Sigmoid colon (tissue), 7 donors: Measurements from ENCODE around the gene HBG2. TPM values are rescaled to one million over a fixed set of nuclear protein-coding genes. Genes with fewer than 3 reads are reported as not detected.

ENCODE experiments used
- DNase-seq: peaks from one replicate; pipeline ENCODE4 v3.0.0-alpha.2; 2019
- H3K27ac ChIP-seq, 4 donors: fragments of 200-600 bp; sonication (generic); one replicate each; pipeline ENCODE4 v1.5.1; 2016 to 2019; ENCODE audit warnings: mild to moderate bottlenecking in 1 of 4
- H3K27me3 ChIP-seq, 3 donors: fragments of 200-600 bp; sonication (generic); one replicate each; pipeline ENCODE4 v1.5.1; 2019; ENCODE audit warnings: mild to moderate bottlenecking in 1 of 3
- H3K36me3 ChIP-seq, 4 donors: fragments of 200-600 bp; sonication (generic); one replicate each; pipeline ENCODE4 v1.5.1; 2016 to 2019
- H3K4me1 ChIP-seq, 4 donors: fragments of 200-600 bp; sonication (generic); one replicate each; pipeline ENCODE4 v1.5.1; 2017 to 2019
- H3K4me3 ChIP-seq, 4 donors: fragments of 200-600 bp; sonication (generic); one replicate each; pipeline ENCODE4 v1.5.1; 2017 to 2019; ENCODE audit warnings: mild to moderate bottlenecking in 2 of 4, moderate library complexity in 1 of 4
- H3K9me3 ChIP-seq, 4 donors: fragments of 200-600 bp in 3 of 4; sonication (generic) in 3 of 4; one replicate each; pipeline versions ENCODE4 v1.5.1 to v1.6.1; 2013 to 2019
- EP300 ChIP-seq, 4 donors: sonication (generic); formaldehyde crosslinking; IDR thresholded peaks; one replicate each; pipeline ENCODE4 v1.6.1; 2017; ENCODE audit warnings: antibody characterized with exemption in 4 of 4
- POLR2A ChIP-seq, 2 donors: fragments of 450-650 bp; IDR thresholded peaks; one replicate each; pipeline ENCODE4 v1.6.1; 2016; ENCODE audit warnings: antibody characterized with exemption in 2 of 2, mild to moderate bottlenecking in 2 of 2, moderate library complexity in 2 of 2
- POLR2AphosphoS5 ChIP-seq, 4 donors: sonication (generic); formaldehyde crosslinking; IDR thresholded peaks; one replicate each; pipeline ENCODE4 v1.6.1; 2017; ENCODE audit warnings: antibody characterized with exemption in 4 of 4
- WGBS, 2 donors: extraction: QIAGEN DNeasy Blood & Tissue Kit; methylation state at CpG; one replicate each; pipeline ENCODE4 v1.1.7; 2013; 5-methylcytosine and 5-hydroxymethylcytosine counted together
- intact Hi-C: fragments of 100-400 bp; cut with DNase I; formaldehyde crosslinking; loops from one replicate; pipeline ENCODE4 v1.15.1; 2023
- polyA plus RNA-seq, 3 donors: library from polyadenylated mRNA; stranded (reverse); fragments of 200-250 nt; gene quantifications; one replicate each; pipeline ENCODE4 v1.2.3, GENCODE V29; 2013
- total RNA-seq, 4 donors: library from RNA; depleted of rRNA; stranded (reverse); fragments of >200 nt; gene quantifications; one replicate each; pipeline ENCODE4 v1.1.0, GENCODE V29; 2016
- TF ChIP-seq, protein P1 (sequence below), 4 experiments: fragments of 450-650 bp in 3 of 4; fragments of 200-600 bp in 1 of 4; IDR thresholded peaks; one replicate each; pipeline ENCODE4 v1.5.1; 2016 to 2019; ENCODE audit warnings: antibody characterized with exemption in 4 of 4, mild to moderate bottlenecking in 3 of 4, moderate library complexity in 2 of 4
- donor health status: healthy with polysubstance abuse.
- donor health status: Bipolar disorder and iron deficiency.
- donor health status: healthy.

Gene HBG2
- total and polyA plus RNA-seq, 7 donors, result not detected

DNA sequence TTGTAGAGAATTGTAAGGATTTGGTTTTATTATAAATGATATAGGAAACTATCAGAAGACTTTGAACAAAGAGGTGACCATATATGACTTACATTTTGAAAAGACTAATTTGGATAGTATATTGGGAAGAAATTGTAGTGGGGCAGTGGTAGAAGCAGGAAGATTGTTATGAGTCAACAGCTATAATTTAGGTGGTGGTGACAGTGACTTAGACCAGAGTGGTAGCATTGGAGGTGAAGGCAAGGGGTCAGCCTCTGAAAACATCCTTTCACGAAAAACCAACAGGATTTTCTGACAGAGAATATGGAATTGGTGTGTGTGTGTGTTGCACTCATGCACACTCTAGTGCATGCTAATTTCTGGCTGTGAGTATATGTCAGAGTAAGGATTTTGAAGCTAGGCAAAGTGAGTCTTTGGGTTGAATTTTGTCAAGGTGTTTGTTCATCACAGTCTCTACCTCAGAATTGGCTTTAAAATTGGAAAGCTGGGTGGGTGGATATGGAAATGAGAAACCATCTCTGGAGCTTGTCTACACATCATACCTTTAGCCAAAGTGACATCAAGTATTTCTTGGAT is 23.3 kb upstream of the HBG2 start:
- 55 to 80% methylated on average over 1 of the region's 1 CpG for WGBS, 2 donors

DNA sequence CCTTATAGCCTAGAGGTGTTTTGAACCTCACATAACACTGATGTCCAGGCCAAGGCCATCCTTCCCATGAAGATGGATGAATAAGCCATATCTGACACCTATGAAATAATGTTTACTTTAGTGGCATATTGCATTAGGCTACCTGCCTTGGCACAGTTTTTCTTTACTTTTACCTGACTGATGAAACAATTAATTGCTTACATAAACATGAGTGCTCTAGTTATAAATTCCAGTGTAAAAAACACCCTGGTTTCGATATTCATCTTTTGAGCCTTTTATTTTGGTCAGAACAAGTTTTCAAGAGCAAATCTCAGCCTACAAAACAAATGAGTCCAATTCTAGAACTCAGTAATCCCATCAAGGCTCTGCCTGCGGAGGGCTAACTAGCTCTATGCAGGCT is 22.1 kb upstream of the HBG2 start:
- DNase-seq, result no peak
- WGBS, 2 donors, result 70 to 84% methylated on average over 2 of the region's 2 CpGs
- no peaks in the 10 kb centered on the region for H3K27me3 ChIP-seq
- peaks cover 0 to 7% (median 0%) of the 10 kb centered on the region in 4 donors for H3K4me1 ChIP-seq
- no peak overlapping the region for H3K4me3 ChIP-seq
- no peaks in the 10 kb centered on the region for H3K36me3 ChIP-seq
- TF ChIP-seq EP300 (IDR thresholded peaks at IDR 0.05) (no peak), POLR2AphosphoS5 (IDR thresholded peaks at IDR 0.05) (no peak), POLR2A (IDR thresholded peaks at IDR 0.05) (no peak)
- TF ChIP-seq, protein P1, sequence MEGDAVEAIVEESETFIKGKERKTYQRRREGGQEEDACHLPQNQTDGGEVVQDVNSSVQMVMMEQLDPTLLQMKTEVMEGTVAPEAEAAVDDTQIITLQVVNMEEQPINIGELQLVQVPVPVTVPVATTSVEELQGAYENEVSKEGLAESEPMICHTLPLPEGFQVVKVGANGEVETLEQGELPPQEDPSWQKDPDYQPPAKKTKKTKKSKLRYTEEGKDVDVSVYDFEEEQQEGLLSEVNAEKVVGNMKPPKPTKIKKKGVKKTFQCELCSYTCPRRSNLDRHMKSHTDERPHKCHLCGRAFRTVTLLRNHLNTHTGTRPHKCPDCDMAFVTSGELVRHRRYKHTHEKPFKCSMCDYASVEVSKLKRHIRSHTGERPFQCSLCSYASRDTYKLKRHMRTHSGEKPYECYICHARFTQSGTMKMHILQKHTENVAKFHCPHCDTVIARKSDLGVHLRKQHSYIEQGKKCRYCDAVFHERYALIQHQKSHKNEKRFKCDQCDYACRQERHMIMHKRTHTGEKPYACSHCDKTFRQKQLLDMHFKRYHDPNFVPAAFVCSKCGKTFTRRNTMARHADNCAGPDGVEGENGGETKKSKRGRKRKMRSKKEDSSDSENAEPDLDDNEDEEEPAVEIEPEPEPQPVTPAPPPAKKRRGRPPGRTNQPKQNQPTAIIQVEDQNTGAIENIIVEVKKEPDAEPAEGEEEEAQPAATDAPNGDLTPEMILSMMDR (IDR thresholded peaks at IDR 0.05), result no peak
- intact Hi-C loops, result no loop called here
- no peak overlapping the region for H3K27ac ChIP-seq
- H3K9me3 ChIP-seq, result no peaks in the 10 kb centered on the region

More for the DNA sequence above, 23.3 kb upstream of the HBG2 start:
- peaks cover 0 to 7% (median 0%) of the 10 kb centered on the region in 4 donors for H3K4me1 ChIP-seq
- no peak overlapping the region for H3K27ac ChIP-seq
- TF ChIP-seq, protein P1 (IDR thresholded peaks at IDR 0.05), result no peak
- TF ChIP-seq EP300 (IDR thresholded peaks at IDR 0.05) (no peak), POLR2AphosphoS5 (IDR thresholded peaks at IDR 0.05) (no peak), POLR2A (IDR thresholded peaks at IDR 0.05) (no peak)
- no peak overlapping the region for H3K4me3 ChIP-seq
- no peaks in the 10 kb centered on the region for H3K36me3 ChIP-seq
- H3K9me3 ChIP-seq, result no peaks in the 10 kb centered on the region
- H3K27me3 ChIP-seq, result no peaks in the 10 kb centered on the region
- no peak for DNase-seq
- intact Hi-C loops, result no loop called here

DNA sequence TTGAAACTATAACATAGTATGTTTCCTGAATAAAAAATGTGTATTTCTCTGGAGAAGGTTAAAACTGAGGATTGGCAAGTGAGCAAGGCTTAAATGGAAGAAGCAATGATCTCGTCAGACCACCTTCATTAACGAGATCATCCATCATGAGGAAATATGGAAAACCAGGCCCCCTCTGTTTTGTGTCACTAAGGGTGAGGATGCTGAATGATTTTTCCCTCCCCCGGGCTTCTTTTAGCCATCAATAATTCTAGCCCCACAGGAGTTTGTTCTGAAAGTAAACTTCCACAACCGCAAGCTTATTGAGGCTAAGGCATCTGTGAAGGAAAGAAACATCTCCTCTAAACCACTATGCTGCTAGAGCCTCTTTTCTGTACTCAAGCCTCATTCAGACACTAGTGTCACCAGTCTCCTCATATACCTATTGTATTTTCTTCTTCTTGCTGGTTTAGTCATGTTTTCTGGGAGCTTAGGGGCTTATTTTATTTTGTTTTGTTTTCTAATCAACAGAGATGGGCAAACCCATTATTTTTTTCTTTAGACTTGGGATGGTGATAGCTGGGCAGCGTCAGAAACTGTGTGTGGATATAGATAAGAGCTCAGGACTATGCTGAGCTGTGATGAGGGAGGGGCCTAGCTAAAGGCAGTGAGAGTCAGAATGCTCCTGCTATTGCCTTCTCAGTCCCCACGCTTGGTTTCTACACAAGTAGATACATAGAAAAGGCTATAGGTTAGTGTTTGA is 21.0 kb upstream of the HBG2 start:
- intact Hi-C loops, result no loop called here
- no peak overlapping the region for H3K27ac ChIP-seq
- no peaks in the 10 kb centered on the region for H3K9me3 ChIP-seq
- TF ChIP-seq EP300 (IDR thresholded peaks at IDR 0.05) (no peak), POLR2AphosphoS5 (IDR thresholded peaks at IDR 0.05) (no peak)
- WGBS, 2 donors, result 80 to 83% methylated on average over 6 of the region's 6 CpGs
- peaks cover 0 to under 1% (median 0%) of the 10 kb centered on the region in 4 donors for H3K4me1 ChIP-seq
- no peak for DNase-seq
- no peak overlapping the region for H3K4me3 ChIP-seq
- no peaks in the 10 kb centered on the region for H3K36me3 ChIP-seq
- H3K27me3 ChIP-seq, result no peaks in the 10 kb centered on the region

DNA sequence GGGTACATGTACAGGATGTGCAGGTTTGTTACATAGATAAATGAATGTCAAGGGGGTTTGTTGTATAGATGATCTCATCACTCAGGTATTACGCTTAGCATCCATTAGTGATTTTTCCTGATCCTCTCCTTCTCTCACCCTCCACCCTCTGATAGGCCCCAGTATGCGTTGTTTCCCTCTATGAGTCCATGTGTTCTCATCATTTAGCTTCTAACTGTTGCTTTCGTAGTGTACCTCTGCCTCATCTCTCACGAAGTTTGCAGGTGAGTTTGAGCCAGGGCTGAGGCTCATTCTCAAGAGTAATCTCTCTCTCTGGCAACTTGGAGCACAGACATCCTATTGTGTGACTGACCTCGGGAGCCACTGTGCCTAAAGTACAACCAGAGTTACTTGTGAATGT is 19.8 kb upstream of the HBG2 start:
- Histone ChIP-seq H3K27me3 (no peaks in the 10 kb centered on the region), H3K36me3 (no peaks in the 10 kb centered on the region), H3K27ac (no peak overlapping the region), H3K9me3 (no peaks in the 10 kb centered on the region), H3K4me1 (no peaks in the 10 kb centered on the region), H3K4me3 (no peak overlapping the region)
- intact Hi-C loops, result no loop called here
- no peak for TF ChIP-seq EP300 (IDR thresholded peaks at IDR 0.05)
- TF ChIP-seq, protein P1 (IDR thresholded peaks at IDR 0.05), result no peak
- DNase-seq, result no peak
- WGBS, 2 donors, result 66 to 78% methylated on average over 5 of the region's 5 CpGs

DNA sequence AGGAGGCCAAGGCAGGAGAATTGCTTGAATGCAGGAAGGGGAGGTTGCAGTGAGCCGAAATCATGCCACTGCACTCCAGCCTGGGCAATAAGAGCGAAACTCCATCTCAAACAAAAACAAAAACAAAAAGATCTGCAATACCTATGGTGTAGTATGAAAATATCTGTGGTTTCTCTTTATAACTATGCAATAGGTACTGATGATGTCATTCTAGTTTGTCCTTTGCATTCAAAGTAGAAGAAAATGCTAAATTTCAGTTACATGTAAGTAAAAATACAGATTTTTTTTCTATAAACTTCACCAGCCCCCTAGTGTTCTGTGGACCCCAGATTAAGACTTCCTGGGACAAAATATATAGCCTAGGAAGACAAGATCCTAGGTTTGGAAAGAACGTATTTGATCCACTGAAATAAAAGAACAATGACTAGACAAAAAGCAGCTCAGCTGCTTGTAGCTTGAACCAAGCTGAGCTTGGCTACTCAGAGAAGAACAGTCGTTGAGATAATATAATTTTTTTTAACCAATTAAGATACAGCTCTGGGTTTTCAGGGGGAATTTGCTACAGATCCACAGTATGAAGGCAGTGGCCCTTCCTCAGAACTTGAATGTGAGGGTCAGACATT is 17.9 kb upstream of the HBG2 start:
- Histone ChIP-seq H3K27me3 (no peaks in the 10 kb centered on the region), H3K9me3 (no peaks in the 10 kb centered on the region), H3K4me3 (no peak overlapping the region), H3K27ac (no peak overlapping the region), H3K4me1 (no peaks in the 10 kb centered on the region), H3K36me3 (no peaks in the 10 kb centered on the region)
- WGBS, 2 donors, result 62 to 79% methylated on average over 4 of the region's 4 CpGs
- intact Hi-C loops, result no loop called here
- TF ChIP-seq EP300 (IDR thresholded peaks at IDR 0.05), result no peak
- TF ChIP-seq POLR2A (IDR thresholded peaks at IDR 0.05), result no peak
- no peak for TF ChIP-seq POLR2AphosphoS5 (IDR thresholded peaks at IDR 0.05)
- TF ChIP-seq, protein P1 (IDR thresholded peaks at IDR 0.05), result no peak
- no peak for DNase-seq
